Islet of Langerhans (tissue), 1 donor: ENCODE data around the gene FOXE3.

Source experiments
- FAIRE-seq: peaks from one replicate; lab custom pipeline; 2011; peaks lifted over from hg19 to GRCh38; lab: Jason Lieb, UNC

FOXE3 gene

DNA sequence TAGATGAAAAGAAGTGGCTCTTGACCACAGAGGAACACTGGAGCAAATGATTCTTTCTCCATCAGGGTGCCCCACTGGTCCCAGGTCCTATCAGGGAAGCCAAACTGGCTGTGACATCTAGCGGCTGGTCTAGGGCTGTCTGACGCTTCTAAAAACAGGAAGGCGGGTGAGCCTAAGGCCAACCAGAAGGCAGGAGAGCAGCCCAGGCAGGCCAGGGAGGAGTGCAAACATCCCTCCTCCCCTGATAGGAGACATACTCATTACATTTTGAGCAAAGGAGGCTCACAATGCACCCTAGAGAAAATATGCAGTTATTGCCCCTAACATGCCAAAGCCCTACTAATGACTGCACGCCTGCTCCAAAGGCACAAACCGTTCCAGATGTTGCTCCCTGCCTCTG lies 10.4 kb upstream of the FOXE3 start:
- no peak for FAIRE-seq

DNA sequence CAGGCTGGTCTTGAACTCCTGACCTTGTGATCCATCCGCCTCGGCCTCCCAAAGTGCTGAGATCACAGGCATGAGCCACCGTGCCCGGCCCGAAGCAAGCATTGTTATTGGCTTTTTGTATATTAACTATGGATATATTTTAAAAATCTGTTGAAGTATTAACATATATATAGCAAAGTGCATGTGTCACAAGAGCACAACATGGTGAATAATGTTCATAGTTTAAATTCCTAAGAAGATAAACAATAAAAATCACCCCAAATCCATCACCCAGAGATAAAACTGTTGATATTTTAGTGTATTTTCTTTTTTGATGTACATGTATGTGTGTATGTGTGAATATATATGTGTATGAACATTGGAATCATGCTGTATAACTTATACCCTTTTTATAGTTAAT lies 9.1 kb upstream of the FOXE3 start:
- no peak for FAIRE-seq

DNA sequence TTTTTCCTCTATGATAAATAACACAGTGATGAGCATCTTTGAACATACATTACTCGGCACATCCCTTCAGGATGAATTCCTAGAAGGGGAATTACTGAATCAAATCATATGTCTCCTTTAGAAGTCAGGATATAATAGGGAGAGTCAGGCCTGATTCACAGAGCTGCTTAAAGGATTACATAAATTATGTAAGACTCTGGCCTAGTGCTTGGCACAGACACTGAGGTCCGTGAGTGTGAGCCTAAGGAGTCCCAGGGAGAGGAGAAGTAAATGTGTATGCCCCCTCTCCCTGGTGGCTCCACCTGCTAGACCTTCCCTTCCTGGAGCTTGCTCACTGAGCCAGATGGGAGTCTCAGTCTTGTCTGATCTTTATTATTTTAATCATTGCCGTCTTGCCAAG lies 8.6 kb upstream of the FOXE3 start:
- FAIRE-seq = no peak

DNA sequence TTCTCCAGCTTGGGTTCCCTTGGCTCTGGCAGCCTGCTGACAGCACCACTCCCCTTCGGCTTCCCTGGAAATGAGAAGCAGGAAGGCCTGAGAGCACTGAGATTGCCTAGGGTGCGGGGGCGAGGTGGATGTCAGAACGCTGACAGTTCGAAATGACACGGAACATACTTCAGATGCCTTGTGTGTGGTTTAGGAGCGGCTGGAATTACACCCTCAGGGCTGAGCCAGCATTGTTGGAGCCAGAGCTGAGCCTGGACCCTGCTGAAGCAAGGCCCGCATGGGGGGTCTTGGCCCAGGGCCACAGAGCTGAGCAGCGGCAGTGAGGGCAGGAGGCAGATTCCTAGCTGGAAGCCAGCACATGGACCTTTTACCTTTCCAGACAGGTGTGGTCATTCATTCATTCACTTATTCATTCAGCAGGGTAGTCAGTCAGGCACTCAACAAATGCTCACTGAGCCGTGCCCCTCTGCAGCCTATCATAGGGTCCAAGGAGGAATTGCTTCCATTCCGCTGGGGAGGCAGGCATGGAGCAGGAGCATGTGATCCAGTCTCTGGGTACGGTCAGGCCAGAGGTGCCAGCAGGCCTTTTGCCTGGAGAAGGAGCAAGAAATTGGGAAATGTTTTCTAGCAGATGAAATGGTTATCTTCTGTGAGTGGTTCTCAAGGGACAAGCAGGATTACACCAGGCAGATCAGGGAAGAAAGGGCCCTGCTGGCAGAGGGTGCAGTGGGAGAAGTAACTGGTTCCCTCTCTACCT lies 6.6 kb upstream of the FOXE3 start:
- FAIRE-seq = no peak

DNA sequence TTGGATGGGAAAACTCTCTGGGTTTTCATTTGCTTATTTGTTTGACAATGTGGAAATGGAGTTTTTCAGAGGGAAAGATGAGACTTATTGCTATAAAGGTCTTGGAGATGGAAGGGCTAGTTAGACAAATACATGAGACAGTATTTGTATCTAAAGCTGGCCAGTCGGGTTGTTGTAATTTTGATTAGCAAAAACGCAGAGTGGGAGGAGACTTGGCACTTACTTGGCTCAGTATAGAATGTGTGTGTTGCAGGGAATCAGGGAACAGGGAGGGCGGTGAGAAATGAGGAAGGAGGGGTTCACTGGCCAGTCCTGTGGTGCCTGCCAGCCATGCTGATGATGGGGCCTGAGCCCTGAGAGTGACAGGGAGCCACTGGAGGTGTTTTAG lies 6.0 kb upstream of the FOXE3 start:
- FAIRE-seq = no peak

DNA sequence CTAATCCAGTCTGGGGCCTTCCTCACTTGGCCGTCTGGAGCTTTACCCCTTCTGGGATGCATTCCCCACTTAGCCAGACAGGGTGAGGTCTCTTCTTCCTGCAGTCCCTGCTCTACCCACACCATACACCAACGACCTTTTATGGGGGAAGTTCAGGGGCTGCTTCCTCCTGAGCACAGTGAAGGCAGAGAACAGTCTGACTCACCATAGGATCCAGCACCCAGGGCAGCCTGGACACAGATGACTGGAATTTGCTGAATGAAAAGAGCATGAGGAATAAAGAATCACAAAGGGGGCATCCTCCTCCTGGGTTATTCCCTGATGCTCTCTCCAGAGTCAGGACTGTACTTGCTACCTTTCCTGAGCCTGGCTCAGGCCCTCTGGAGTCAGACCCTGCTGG lies 4.6 kb upstream of the FOXE3 start:
- no peak for FAIRE-seq

DNA sequence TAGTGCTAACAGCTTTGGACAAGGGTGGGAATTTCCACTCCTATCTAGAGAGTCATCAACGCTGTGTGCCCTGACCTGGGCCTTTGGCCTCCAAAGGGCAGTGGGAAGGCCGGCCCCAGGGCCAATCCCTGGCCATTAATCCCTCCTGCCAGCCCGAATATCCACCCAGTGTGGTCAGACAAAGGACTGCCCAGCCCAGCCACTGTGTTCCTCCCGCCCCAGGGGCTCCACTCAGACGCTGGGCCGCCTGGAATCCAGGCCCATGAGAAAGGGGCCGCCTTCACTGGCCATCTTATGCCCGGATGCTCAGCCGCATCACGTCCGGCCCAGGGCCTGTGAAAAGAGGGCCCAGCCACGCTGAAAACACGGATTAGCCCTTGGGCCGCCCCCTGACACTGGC lies 3.6 kb upstream of the FOXE3 start:
- no peak for FAIRE-seq

DNA sequence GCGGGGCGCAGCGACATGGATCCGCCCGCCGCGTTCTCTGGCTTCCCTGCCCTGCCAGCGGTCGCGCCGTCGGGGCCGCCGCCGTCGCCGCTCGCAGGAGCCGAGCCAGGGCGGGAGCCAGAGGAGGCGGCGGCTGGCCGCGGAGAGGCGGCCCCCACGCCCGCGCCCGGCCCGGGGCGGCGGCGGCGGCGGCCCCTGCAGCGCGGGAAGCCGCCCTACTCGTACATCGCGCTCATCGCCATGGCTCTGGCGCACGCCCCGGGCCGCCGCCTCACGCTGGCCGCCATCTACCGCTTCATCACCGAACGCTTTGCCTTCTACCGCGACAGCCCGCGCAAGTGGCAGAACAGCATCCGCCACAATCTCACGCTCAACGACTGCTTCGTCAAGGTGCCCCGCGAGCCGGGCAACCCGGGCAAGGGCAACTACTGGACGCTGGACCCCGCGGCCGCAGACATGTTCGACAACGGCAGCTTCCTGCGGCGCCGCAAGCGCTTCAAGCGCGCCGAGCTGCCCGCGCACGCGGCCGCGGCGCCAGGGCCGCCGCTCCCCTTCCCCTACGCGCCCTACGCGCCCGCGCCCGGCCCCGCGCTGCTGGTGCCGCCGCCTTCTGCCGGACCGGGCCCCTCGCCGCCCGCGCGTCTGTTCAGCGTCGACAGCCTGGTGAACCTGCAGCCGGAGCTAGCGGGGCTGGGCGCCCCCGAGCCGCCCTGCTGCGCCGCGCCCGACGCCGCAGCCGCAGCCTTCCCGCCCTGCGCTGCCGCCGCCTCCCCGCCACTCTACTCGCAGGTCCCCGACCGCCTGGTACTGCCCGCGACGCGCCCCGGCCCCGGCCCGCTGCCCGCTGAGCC lies 459 bp downstream of the FOXE3 start:
- FAIRE-seq = no peak

DNA sequence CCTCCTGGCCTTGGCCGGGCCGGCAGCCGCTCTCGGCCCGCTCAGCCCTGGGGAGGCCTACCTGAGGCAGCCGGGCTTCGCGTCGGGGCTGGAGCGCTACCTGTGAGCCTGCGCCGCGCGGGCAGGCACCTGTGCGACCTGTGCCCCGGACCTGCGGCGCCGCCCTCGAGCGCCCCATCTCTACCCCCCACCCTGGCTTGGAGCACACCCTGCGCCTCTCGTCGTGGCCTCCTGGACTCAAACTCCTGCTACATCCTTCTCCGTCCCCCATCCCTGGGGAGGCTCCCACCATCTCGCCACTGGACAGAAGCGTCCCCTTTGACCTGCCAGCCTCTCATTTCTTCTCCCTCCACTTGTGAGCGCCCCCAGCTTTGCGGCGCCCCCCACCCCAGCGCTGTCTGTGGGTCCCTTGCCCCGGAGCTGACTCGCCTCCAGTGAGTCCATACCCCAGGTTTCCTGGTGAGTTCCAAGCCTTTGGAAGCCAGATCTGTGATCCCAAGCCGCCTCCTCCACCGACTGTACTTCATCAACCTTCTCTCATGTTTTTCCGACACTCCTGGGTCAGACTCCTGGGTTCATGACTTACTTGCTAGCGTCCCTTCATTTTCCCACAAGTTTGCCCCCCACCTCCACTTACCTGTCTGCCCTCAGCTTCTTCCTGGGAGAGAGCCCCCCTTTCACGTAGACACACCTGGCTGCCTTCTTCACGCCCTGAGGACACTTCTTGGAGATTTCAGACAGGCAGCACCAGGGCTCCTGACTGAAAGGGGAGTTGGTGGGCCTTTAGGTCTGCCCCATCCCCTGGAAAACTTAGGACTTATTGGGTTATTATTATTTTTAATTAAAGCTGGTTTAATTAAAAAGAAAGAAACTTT lies 1.3 kb downstream of the FOXE3 start:
- no peak for FAIRE-seq

DNA sequence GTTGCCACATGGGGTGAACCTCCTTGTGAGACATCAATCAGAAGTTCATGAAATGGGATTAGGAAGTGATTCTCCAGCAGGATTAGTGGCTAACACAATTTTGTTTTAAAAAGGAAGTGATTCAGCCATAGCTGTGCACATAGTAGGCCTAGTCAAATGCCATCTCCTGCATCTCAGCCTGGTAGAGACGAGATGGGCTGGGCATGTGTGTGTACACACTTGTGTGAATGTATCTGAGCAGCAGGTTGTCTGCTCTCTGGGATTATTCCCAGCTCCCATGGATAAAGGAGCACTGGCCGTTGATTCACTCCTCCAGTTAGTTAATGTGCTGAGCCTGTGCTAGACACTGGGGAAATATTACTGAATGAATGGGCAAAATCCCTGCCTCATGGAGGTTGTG lies 2.0 kb downstream of the FOXE3 start:
- no peak for FAIRE-seq

DNA sequence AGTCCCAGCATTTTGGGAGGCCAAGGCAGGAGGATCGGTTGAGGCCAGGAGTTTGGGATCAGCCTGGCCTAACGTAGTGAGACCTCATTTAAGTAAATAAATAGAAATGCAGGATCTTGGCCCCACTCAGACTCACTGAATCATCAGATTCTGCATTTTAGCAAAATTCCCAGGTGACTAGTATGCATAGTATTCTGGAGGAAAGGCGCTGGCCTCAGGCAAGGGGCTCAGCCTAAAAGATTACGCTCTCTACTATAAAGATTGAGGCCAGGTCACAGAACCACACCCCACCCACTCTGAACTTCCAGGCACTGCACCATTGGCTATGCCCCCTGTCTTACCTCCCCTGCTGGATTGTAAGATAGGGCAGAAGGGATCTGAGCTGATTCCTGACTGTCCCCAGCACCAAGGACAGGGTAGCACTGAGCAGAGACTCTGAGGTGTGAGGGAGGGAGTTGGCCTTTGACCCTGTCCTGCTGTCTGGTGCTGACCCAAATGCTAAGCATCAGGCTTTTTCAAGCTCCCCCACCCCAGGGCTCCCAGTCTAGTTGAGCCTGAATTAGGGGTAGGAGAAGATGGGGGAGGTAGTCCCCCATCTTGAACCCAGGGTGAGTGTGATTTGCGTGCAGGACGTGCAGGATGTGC lies 2.7 kb downstream of the FOXE3 start:
- FAIRE-seq = no peak

DNA sequence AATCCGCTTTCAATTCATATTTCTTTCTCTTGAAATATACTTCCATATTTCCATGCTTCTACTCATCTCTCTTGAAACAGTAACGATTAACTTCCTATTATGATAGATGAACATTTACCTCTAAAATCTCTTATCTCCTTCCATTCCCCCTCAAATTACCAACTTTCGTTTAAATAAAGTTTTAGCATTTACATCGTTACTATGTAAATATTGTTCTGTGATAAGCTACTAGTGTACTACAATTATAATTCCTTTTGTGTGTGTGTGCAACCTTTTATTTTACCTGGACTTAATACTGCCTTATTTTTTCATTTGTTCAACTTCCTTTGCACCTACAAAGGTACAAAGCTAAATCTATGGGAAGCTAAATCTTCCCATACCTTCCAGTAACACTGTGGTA lies 4.5 kb downstream of the FOXE3 start:
- no peak for FAIRE-seq

DNA sequence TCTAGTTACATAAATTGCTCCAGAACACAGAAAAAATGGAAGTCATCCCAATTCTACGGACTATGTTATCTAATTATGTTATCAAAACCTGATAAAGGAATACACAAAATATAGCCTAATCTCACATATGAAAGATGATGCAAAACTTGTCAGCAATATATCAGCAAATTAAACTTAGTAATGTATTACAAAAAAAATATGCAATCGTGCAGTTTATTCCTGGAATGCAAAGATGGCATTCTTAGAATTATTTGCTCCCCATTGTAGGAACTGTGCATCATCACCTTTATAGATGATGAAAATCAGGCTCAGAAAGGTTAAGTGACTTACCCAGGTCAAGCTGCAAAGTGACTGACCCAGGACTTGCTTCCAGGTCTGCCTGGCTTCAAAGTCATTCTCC lies 7.8 kb downstream of the FOXE3 start:
- no peak for FAIRE-seq

DNA sequence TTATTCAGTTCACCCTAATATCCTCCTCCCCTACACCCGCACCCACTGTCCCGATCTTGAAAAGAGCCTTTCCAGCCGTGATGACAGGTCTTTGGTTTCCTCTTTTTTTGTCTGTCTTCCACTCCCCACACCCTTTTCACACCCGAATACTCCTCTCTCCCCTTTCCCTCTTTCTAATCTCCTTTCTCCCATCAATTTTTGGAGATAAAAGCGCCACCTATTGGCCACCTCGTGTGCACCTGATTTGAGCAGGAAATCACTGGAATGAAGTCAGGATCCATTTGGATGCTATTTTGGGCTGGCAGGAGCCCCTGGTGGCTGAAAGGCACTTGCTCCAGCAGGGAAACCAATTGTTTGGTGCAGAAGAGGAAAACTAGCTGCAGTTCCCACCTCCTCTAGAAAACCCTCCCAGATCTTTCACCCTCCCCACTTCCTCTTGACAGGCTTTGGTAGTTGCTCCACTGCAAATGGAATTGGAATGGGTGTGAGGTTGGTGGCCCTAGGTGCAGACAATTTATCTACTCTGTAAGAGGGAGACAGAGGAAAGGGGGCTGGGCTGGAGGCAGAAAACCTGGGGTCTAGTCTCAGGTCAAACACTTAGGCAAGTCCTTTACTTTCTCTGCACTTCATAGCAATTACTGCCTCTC lies 8.4 kb downstream of the FOXE3 start:
- FAIRE-seq = no peak

DNA sequence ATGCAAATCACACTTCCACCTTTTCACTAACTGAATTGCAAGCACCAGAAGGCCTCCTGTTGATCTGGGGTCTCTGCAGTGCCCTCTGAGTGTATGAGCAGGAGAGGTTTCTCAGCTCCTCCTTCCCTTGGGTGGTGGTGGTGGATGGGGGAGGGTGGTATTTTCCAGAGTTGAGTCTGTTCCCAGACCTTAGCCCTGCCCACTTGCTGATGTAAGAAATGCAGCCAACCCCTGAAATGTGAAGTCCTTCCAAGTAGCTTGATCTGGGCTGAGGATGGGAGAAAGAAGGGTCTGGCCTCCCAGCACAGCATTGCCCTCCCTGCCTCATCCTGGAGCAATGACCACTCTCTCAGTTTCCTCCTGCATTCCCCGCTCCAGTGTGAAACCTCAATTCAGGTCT lies 15.4 kb downstream of the FOXE3 start:
- FAIRE-seq = no peak

DNA sequence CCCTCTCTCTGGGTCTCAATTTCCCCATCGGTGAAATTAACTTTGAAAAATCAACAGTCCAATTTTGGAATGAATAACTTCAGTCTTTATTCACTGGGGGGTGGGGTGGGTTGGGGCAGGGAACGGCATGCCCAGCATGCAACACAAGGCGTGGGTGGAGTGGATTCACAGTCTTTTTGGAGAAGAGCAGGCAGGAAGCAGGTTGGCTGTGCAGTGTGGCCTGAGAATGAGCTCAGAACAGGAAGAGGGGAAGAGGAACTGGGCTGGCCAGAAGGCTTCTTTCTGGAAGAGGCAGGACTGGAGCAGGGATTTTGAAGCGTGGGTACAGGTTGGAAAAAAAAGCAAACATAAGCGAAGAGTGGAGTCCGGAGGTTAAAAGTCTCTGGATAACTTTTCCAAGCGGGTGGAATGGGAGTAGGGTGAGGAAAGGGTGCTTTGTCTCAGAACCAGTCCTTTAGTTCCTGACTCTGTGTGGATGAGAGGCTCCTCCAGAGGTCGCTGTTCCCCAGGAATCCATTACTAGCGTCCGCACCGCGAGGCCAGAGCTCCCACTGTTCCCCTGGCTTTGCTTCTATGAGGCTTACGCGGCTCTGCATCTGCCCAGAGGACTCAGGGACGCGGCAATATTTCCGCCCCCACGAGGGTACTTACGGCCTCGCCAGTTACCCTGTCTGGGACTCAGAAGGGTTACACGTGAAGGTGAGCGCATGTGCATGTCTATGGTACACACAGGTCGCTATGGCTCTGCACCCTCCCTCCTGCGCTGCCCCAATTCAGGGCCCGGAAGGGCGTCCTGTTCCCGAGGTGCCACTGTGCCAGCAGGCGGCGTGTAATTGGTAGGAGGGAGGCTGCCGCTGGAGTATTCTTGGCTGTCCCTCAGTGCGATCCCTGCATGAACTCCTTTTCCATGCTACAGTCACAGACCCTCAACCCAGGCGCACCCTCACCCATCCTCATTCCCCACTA lies 16.3 kb downstream of the FOXE3 start:
- no peak for FAIRE-seq

DNA sequence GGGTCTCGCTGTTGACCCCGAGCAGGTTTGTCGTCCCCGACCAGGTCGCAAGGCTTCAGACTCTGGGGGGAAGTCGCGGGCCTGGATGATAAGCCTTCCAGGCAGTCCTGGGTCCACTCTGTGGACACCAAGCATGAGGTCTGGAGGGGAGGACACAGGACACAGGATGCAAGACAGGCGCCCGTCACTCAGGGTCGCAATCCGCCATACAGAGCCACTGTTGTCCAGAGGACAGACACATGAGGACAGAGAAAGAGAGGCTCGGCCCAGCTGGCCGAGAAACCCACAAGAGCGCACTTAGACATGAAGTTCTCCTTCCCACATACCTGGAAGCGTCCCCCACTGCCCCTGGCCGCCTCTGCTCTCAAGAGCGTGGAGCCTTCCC lies 16.9 kb downstream of the FOXE3 start:
- FAIRE-seq = no peak

DNA sequence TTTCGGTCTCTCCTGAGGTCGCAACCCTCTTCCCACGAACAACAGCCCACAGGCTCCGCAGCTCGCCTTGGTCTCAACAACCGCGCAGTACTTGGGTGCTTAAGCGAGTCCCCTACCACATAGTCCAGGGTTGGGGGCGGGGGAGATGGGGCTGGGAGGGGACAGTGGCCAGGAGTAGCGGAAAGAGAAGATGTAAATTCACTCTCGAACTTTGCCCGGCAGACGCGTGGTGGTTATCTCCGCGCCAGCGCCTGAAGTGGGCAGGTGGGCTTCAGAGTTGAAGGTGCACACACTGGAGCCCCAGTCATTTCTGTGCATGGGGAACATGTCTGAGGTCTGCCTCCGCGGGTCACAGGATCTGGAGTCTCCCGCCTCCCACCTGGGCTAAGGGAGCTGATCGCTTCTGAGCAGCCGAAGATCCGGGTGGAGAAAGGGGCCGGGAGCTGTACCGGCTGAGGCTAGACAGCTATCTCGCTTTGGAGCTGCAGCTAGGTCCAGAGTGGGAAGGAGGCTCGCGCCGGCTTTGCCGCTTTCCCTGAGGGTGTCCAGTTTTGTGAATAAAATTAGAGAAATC lies 17.5 kb downstream of the FOXE3 start:
- FAIRE-seq = no peak

DNA sequence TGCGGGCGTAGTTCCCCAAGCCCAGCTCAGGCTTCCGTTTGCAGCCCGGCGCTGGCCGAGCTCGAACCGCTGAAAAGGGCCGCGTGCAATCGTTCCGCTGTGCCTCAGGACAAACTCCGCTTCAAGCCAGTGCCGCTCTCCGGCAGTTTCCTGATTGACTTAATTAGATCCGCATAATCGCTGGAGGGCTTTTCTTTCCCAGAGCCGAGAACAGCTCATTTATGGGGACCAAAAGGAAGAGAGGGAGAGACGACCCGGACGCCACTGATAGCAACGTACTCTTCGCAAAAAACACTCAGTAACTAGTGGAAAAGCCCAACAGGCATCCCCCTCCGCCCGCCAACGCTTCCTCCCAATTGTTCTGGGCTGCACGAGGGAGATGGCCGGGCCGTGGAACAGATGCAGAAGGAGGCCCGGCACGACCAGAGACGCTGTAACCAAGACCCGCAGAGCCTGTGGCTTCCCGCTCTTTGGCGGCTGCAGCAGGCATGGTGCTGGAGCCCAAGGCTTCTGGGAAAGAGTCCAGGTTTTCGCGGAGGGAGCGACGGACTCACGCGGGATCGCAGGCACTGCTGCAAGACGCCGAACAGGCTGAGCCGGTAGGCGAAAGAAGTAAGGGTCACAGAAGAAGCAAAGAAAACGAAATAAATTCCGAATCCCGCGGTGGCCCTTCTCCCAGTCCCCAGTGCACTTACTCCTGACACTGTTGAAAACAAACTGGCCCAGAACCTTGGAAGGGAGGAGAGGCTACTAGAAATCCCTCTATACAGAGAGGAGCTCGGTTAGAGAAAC lies 18.2 kb downstream of the FOXE3 start:
- no peak for FAIRE-seq
